C4-2B (cell line): ENCODE results near the gene PDE4D.

Experiments used
- ZFX ChIP-seq: fragments of 450-650 bp; IDR thresholded peaks from 2 replicates; pipeline ENCODE4 v1.6.1; 2017
- TF ChIP-seq, protein P1 (sequence below): fragments of 450-650 bp; conservative IDR thresholded peaks from 2 replicates; pipeline ENCODE4 v1.5.1; 2017; ENCODE audit warnings: mild to moderate bottlenecking

DNA sequence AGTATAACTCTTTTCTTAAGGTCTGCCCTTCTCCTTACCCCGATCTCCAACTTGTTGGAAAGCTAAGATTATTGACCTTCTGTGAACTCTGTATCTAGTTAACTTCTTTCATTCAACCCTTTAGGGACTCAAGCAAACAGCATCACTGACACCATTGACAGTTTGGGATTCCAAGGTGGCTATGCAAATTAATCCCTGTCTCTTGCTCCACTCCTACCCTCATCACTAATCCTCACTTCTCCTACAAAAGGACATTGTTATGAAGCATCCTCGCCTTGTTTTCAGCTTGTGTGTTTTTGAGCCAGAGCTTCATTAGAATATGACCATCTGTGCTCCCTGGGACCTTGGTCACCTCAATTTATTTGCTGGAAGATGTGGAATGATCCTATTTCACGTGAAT, 337.9 kb downstream of the PDE4D start:
- TF ChIP-seq, protein P1, sequence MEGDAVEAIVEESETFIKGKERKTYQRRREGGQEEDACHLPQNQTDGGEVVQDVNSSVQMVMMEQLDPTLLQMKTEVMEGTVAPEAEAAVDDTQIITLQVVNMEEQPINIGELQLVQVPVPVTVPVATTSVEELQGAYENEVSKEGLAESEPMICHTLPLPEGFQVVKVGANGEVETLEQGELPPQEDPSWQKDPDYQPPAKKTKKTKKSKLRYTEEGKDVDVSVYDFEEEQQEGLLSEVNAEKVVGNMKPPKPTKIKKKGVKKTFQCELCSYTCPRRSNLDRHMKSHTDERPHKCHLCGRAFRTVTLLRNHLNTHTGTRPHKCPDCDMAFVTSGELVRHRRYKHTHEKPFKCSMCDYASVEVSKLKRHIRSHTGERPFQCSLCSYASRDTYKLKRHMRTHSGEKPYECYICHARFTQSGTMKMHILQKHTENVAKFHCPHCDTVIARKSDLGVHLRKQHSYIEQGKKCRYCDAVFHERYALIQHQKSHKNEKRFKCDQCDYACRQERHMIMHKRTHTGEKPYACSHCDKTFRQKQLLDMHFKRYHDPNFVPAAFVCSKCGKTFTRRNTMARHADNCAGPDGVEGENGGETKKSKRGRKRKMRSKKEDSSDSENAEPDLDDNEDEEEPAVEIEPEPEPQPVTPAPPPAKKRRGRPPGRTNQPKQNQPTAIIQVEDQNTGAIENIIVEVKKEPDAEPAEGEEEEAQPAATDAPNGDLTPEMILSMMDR: no peak
- no peak for TF ChIP-seq ZFX
